Measurements from ENCODE around the gene NOS1AP. TPM values are rescaled to one million over a fixed set of nuclear protein-coding genes. Genes with fewer than 3 reads are reported as not detected.

NOS1AP gene
- total and polyA plus RNA-seq, 9 of the 15 experiments (the other 6 are each of a cell fraction or from before 2014, with no cell fraction given), result 0.07 to 1.5 (median 0.22) TPM

DNA sequence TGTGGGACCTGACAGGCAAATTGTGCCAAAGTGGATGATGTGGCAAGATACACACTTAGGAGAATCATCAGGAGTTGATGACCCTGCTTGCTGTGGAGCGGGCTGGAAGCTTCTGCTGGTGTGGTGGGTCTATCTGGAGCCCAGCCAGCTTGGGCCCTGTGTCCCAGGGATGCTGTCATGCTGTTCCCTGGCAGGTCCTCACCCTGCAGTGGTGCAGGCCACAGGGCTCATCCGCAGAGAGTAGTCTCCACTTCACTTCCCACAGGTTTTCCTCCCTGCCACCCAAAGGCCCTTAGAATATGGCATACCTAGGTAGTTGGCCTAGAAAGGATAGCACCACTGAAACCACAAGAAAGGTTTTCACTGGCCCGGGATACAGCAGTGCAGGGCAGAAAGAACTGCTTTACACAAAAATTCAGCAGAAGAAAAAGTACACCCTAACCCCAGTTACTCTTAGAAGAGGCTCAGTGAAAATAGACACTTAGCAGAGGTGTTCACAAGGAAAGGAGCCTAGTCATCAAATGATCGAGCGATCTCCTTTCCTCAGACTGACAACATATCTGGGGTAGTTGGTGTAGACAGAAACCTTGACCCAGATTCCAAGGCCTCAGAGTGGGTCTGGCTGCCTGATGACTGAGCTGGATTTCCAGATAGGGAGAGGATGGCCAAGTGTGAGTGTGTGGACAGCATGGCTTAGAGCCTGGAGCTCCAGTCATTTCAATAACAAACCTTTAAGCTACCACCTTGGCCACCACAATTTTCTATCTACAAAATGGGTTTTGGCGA is 310.8 kb downstream of the NOS1AP start (continued):
- TF ChIP-seq MGA (IDR thresholded peaks at IDR 0.05) (peak; percentile 22; the same call in 1 of the 2 replicates), TRIM24 (IDR thresholded peaks at IDR 0.05) (no peak), NUFIP1 (IDR thresholded peaks at IDR 0.05; ENCODE audit: partially characterized antibody) (peak; percentile 35), CEBPB (tag; IDR thresholded peaks at IDR 0.05) (no peak), ZHX1 (conservative IDR thresholded peaks at IDR 0.05; ENCODE audit: low read length) (no peak), CC2D1A (IDR thresholded peaks at IDR 0.05) (no peak; the same call in 1 of the 2 replicates), CBFA2T3 (IDR thresholded peaks at IDR 0.05) (peak; percentile 69; the same call in 1 of the 2 replicates), ZNF316 (IDR thresholded peaks at IDR 0.05) (peak; percentile 94), NCOR1 (IDR thresholded peaks at IDR 0.05) (peak; percentile 75), TEAD4 (IDR thresholded peaks at IDR 0.05; ENCODE audit: low read length) (0 out of 2 replicates have a peak, but pooled peaks have one; percentile 25), TEAD4 (CRISPR knock-in tag; IDR thresholded peaks at IDR 0.05; ENCODE audit: borderline replicate concordance) (no peak), ZNF277 (CRISPR knock-in tag; IDR thresholded peaks at IDR 0.05; ENCODE audit: borderline replicate concordance) (no peak)
